ENCODE results near the gene SMARCB1. TPM values are rescaled to one million over a fixed set of nuclear protein-coding genes. Genes with fewer than 3 reads are reported as not detected.

The SMARCB1 gene
- total RNA-seq, 3 donors from 2014 or later, result 34.6 to 60.2 (median 50.1) TPM

- Histone ChIP-seq H3K36me3 (no peaks in the 10 kb centered on the region), H3K27ac (no peak overlapping the region), H3K27me3 (no peaks in the 10 kb centered on the region), H3K4me3 (no peak overlapping the region), H3K9me3 (no peaks in the 10 kb centered on the region), H3K4me1 (no peaks in the 10 kb centered on the region)
- intact Hi-C loops (cut with DNase I; ENCODE audit: low total_unique reads), result no loop called here
- no peak for DNase-seq (ENCODE audit: low spot score in 2 of 2)
- TF ChIP-seq POLR2A (IDR thresholded peaks at IDR 0.05), result no peak
- TF ChIP-seq CTCF (IDR thresholded peaks at IDR 0.05), result no peak
- TF ChIP-seq POLR2AphosphoS5 (IDR thresholded peaks at IDR 0.05), result no peak
Measured at GRCh38 chr22:23793326-23793725, 6.6 kb downstream of the SMARCB1 start.

GRCh38 chr22:23796461-23796860 is 9.7 kb downstream of the SMARCB1 start:
- peaks cover 3% of the 10 kb centered on the region for H3K36me3 ChIP-seq
- no peak overlapping the region for H3K4me3 ChIP-seq
- intact Hi-C loops (cut with DNase I; ENCODE audit: low total_unique reads), result no loop called here
- H3K4me1 ChIP-seq, result no peaks in the 10 kb centered on the region
- no peaks in the 10 kb centered on the region for H3K27me3 ChIP-seq
- H3K9me3 ChIP-seq, result no peaks in the 10 kb centered on the region
- TF ChIP-seq POLR2AphosphoS5 (IDR thresholded peaks at IDR 0.05) (no peak), POLR2A (IDR thresholded peaks at IDR 0.05) (no peak), CTCF (IDR thresholded peaks at IDR 0.05) (no peak)
- H3K27ac ChIP-seq, result no peak overlapping the region
- DNase-seq (ENCODE audit: low spot score in 2 of 2), result no peak

- no peak for TF ChIP-seq POLR2A (IDR thresholded peaks at IDR 0.05)
- no peak for TF ChIP-seq POLR2AphosphoS5 (IDR thresholded peaks at IDR 0.05)
- TF ChIP-seq CTCF (IDR thresholded peaks at IDR 0.05), result no peak
- H3K27me3 ChIP-seq, result no peaks in the 10 kb centered on the region
- H3K4me1 ChIP-seq, result no peaks in the 10 kb centered on the region
- intact Hi-C loops (cut with DNase I; ENCODE audit: low total_unique reads), result no loop called here
- H3K9me3 ChIP-seq, result no peaks in the 10 kb centered on the region
- H3K36me3 ChIP-seq, result peaks cover 10% of the 10 kb centered on the region
- no peak overlapping the region for H3K4me3 ChIP-seq
- no peak for DNase-seq (ENCODE audit: low spot score in 2 of 2)
- no peak overlapping the region for H3K27ac ChIP-seq
Measured at GRCh38 chr22:23800297-23801237, 13.8 kb downstream of the SMARCB1 start.

- Histone ChIP-seq H3K4me3 (no peak overlapping the region), H3K36me3 (peaks cover 10% of the 10 kb centered on the region), H3K27me3 (no peaks in the 10 kb centered on the region), H3K27ac (no peak overlapping the region), H3K4me1 (no peaks in the 10 kb centered on the region), H3K9me3 (no peaks in the 10 kb centered on the region)
- TF ChIP-seq CTCF (IDR thresholded peaks at IDR 0.05) (no peak), POLR2A (IDR thresholded peaks at IDR 0.05) (no peak), POLR2AphosphoS5 (IDR thresholded peaks at IDR 0.05) (no peak)
- DNase-seq (ENCODE audit: low spot score in 2 of 2), result no peak
- intact Hi-C loops (cut with DNase I; ENCODE audit: low total_unique reads), result no loop called here
Measured at GRCh38 chr22:23801238-23801821, 14.6 kb downstream of the SMARCB1 start.

GRCh38 chr22:23801886-23802377 is 15.2 kb downstream of the SMARCB1 start:
- H3K4me1 ChIP-seq, result no peaks in the 10 kb centered on the region
- no peak overlapping the region for H3K27ac ChIP-seq
- intact Hi-C loops (cut with DNase I; ENCODE audit: low total_unique reads), result no loop called here
- H3K27me3 ChIP-seq, result no peaks in the 10 kb centered on the region
- TF ChIP-seq POLR2A (IDR thresholded peaks at IDR 0.05), result no peak
- peaks cover 10% of the 10 kb centered on the region for H3K36me3 ChIP-seq
- no peaks in the 10 kb centered on the region for H3K9me3 ChIP-seq
- DNase-seq (ENCODE audit: low spot score in 2 of 2), result no peak
- no peak overlapping the region for H3K4me3 ChIP-seq

Measured in breast epithelium (tissue), 4 donors.